Brain microvascular endothelial cell (primary cell): ENCODE measurements around the gene COMMD10.
"Not testable (repeated sequence)": the region's sequence is repeated elsewhere in the genome, so short reads cannot be mapped to it uniquely, and the experiment has no call there.

Experiments
- DNase-seq: peaks from one replicate; pipeline ENCODE4 v3.0.0-alpha.2; 2020
- H3K27ac ChIP-seq: fragments of 250-450 bp; sonication (Bioruptor Pico); 2 replicates; pipeline ENCODE4 v1.5.1; 2020; ENCODE audit warnings: mild to moderate bottlenecking, moderate library complexity
- H3K27me3 ChIP-seq: fragments of 250-450 bp; sonication (Bioruptor Pico); replicated peaks from 2 replicates; pipeline ENCODE4 v1.5.1; 2020; ENCODE audit warnings: mild to moderate bottlenecking
- H3K36me3 ChIP-seq: fragments of 250-450 bp; sonication (Bioruptor Pico); replicated peaks from 2 replicates; pipeline ENCODE4 v1.5.1; 2020; ENCODE audit warnings: mild to moderate bottlenecking
- H3K4me3 ChIP-seq: 2 replicates; pipeline ENCODE4 v1.5.1; 2011; ENCODE audit warnings: low read depth, mild to moderate bottlenecking, control low read depth, low read length, moderate library complexity
- CTCF ChIP-seq: IDR thresholded peaks from 2 replicates; pipeline ENCODE4 v1.5.1; 2011; ENCODE audit warnings: low read depth, mild to moderate bottlenecking, moderate library complexity, low read length, control low read depth, inconsistent platforms; ENCODE audit errors: missing control alignments
- in situ Hi-C: cut with HindIII; loops from 2 replicates; pipeline ENCODE4 v1.10.0; 2017; ENCODE audit warnings: low sequenced_read_pairs, low pct_ligation_motif_present

Gene COMMD10

GRCh38 chr5:116098998-116099397 lies 14.2 kb downstream of the COMMD10 start:
- Histone ChIP-seq H3K27me3 (no peaks in the 10 kb centered on the region), H3K27ac (no peak overlapping the region), H3K4me3 (no peak overlapping the region), H3K36me3 (no peaks in the 10 kb centered on the region)
- in situ Hi-C loops, result no loop called here
- no peak for DNase-seq
- TF ChIP-seq CTCF, result no peak

- DNase-seq, in situ Hi-C loops, H3K27ac ChIP-seq, H3K27me3 ChIP-seq, H3K4me3 ChIP-seq, H3K36me3 ChIP-seq: not testable (repeated sequence)
Observed at GRCh38 chr5:116104941-116105340, 20.1 kb downstream of the COMMD10 start.

GRCh38 chr5:116115163-116115562 lies 30.3 kb downstream of the COMMD10 start:
- Histone ChIP-seq H3K4me3 (no peak overlapping the region), H3K27ac (no peak overlapping the region), H3K36me3 (no peaks in the 10 kb centered on the region), H3K27me3 (no peaks in the 10 kb centered on the region)
- in situ Hi-C loops, result no loop called here
- no peak for TF ChIP-seq CTCF
- no peak for DNase-seq

DNA sequence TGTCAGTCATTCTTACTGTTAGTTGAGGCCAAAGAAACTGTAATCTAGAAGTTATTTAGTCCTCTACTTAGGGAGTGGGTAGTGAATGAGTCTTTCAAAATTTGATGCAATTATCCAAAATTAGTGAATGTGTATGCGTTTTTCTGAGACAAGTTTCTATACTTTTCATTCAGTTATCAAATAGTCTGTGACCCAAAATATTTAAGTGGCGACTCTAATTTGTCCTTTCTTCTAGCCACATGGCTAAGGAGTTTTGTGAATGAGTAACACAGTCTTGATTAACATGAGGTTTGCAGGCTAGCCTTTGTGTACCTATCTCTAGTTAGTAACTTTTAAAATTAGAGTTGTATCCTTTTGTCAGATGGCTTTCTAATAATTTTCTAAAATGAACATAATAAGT lies 45.6 kb downstream of the COMMD10 start:
- no peak for TF ChIP-seq CTCF
- DNase-seq, result peak; percentile 9
- in situ Hi-C loops, result no loop called here

GRCh38 chr5:116130976-116131375 lies 46.2 kb downstream of the COMMD10 start:
- Histone ChIP-seq H3K27me3 (no peaks in the 10 kb centered on the region), H3K27ac (no peak overlapping the region), H3K36me3 (no peaks in the 10 kb centered on the region), H3K4me3 (no peak overlapping the region)
- in situ Hi-C loops, result no loop called here
- TF ChIP-seq CTCF, result no peak
- DNase-seq, result no peak

More for the DNA sequence above, 45.6 kb downstream of the COMMD10 start:
- H3K36me3 ChIP-seq, result no peaks in the 10 kb centered on the region
- no peak overlapping the region for H3K4me3 ChIP-seq
- H3K27ac ChIP-seq, result peak overlapping the region; percentile 52
- H3K27me3 ChIP-seq, result no peaks in the 10 kb centered on the region

DNA sequence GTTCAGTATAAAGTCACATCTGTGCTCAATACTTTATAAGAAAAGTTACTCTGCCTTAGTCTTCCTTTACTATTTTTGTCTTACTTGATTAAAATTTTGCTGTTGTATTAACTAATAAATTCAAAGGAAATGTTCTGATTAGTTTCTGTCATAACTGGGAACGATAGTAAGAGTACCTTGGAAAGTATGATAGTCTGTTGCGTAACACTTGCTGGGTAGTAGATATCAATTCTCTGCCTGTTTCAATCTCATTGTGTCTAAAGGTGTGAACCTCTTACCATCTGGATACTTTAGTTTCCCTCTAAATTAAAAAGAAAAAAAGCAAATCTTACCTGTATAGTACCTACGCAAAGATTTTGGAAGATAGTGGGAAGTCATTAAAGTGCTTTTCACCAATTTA lies 48.5 kb downstream of the COMMD10 start:
- no peak for DNase-seq
- Histone ChIP-seq H3K27me3 (no peaks in the 10 kb centered on the region), H3K4me3 (no peak overlapping the region), H3K36me3 (no peaks in the 10 kb centered on the region), H3K27ac (no peak overlapping the region)
- no peak for TF ChIP-seq CTCF
- in situ Hi-C loops, result no loop called here
